ENCODE data around the gene SOCS7. TPM values are rescaled to one million over a fixed set of nuclear protein-coding genes. Genes with fewer than 3 reads are reported as not detected.

The SOCS7 gene
- polyA plus RNA-seq, 1 donor, result 12.4 TPM

DNA sequence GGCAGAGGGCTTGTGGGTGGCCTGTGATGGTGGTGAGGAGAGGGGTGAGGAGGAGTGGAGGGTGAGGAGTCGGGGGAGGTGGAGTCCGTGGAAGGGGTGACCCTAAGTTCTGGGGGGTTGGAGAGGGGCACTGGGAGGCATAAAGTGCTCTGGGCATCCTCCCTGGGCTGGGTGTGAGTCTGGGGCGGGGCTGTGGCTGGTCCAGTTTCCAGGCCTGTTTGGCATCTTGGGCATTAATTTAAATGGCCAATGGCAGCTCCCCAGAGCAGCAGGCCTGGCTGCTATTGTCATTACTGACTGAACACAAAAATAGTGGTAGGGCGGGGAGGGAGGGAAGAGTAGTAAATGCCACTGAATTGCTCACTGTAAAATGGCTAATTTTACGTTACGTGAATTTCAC, 68.9 kb downstream of the SOCS7 start:
- Histone ChIP-seq H3K9me3 (ENCODE audit: control insufficient read depth, low read depth, low read length) (peaks cover 2% of the 10 kb centered on the region), H3K27ac (ENCODE audit: low read length) (peak overlapping the region; percentile 20), H3K27me3 (ENCODE audit: control insufficient read depth, insufficient read depth, low read length) (peaks cover 46% of the 10 kb centered on the region), H3K4me1 (ENCODE audit: control insufficient read depth, insufficient read depth, low read length) (peaks cover 21% of the 10 kb centered on the region), H3K4me3 (ENCODE audit: low read length) (peak overlapping the region; percentile 16), H3K36me3 (ENCODE audit: control insufficient read depth, insufficient read depth, low read length) (no peaks in the 10 kb centered on the region)
- WGBS (ENCODE audit: insufficient coverage, low lambda C conversion rate), result no CpG with 5 or more reads among the region's 6 CpGs
- no peak for DNase-seq

GRCh38 chr17:38421171-38421841, 69.7 kb downstream of the SOCS7 start:
- Histone ChIP-seq H3K4me3 (ENCODE audit: low read length) (no peak overlapping the region), H3K27ac (ENCODE audit: low read length) (peak overlapping the region; percentile 37), H3K9me3 (ENCODE audit: control insufficient read depth, low read depth, low read length) (peaks cover 2% of the 10 kb centered on the region), H3K27me3 (ENCODE audit: control insufficient read depth, insufficient read depth, low read length) (peaks cover 46% of the 10 kb centered on the region), H3K36me3 (ENCODE audit: control insufficient read depth, insufficient read depth, low read length) (no peaks in the 10 kb centered on the region), H3K4me1 (ENCODE audit: control insufficient read depth, insufficient read depth, low read length) (peaks cover 15% of the 10 kb centered on the region)
- WGBS (ENCODE audit: insufficient coverage, low lambda C conversion rate), result no CpG with 5 or more reads among the region's 14 CpGs
- peak in 1 of 2 donors; percentile 50 for DNase-seq

DNA sequence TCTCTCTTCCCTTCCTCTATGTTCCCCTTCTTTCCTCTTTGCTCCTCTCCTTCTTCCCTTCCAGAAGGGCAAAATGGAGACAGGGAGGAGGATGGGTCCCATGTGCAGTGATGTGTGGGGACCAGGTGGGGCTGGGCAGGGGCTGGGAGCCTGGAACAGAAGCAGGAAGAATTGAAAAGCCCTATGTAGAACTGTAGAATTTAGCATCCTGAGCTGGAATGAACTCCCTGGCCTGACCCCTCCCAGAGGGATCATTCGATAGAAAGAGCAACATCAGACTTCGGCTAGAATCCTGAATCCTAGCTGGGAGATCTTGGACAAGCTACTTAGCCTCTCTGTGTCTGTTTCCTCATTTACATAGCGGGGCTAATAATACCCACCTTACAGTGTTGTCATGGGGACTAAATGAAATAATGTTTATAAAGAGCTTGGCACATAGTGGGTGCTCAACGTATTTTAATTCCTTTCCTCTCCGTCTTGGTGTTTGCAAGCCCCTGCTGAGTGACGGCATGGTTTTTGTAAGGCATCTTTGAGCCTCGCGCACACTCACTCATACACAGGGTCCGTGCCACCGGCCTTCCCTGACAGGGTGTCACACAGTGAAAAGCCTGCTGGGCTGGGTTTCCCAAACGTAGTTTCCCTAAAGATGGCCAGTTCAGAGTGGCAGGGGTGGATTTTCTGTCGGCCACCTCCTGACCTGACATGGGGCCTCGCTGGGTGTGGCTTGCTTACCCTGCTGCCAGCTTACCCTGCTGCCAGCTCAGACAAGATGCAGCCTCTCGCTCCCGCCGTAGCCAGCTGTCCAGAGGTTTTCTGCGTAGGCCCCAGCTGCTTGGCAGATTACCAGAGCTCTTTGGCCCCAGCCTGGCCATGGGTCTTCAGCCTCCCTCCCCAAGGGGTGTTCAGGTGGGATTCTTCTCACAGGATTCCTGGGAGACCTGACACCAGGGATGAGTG, 70.5 kb downstream of the SOCS7 start:
- Histone ChIP-seq H3K27ac (ENCODE audit: low read length) (peak overlapping the region; percentile 37), H3K4me1 (ENCODE audit: control insufficient read depth, insufficient read depth, low read length) (peaks cover 17% of the 10 kb centered on the region), H3K9me3 (ENCODE audit: control insufficient read depth, low read depth, low read length) (peaks cover 2% of the 10 kb centered on the region), H3K27me3 (ENCODE audit: control insufficient read depth, insufficient read depth, low read length) (peaks cover 46% of the 10 kb centered on the region), H3K36me3 (ENCODE audit: control insufficient read depth, insufficient read depth, low read length) (no peaks in the 10 kb centered on the region), H3K4me3 (ENCODE audit: low read length) (peak overlapping the region; percentile 13)
- DNase-seq, result no peak
- 14% methylated on average over 1 of the region's 17 CpGs for WGBS (ENCODE audit: insufficient coverage, low lambda C conversion rate)

GRCh38 chr17:38424297-38424972, 72.8 kb downstream of the SOCS7 start:
- H3K27ac ChIP-seq (ENCODE audit: low read length), result no peak overlapping the region
- 83% methylated on average over 1 of the region's 6 CpGs for WGBS (ENCODE audit: insufficient coverage, low lambda C conversion rate)
- peaks cover 34% of the 10 kb centered on the region for H3K27me3 ChIP-seq (ENCODE audit: control insufficient read depth, insufficient read depth, low read length)
- H3K36me3 ChIP-seq (ENCODE audit: control insufficient read depth, insufficient read depth, low read length), result no peaks in the 10 kb centered on the region
- peaks cover 21% of the 10 kb centered on the region for H3K4me1 ChIP-seq (ENCODE audit: control insufficient read depth, insufficient read depth, low read length)
- H3K4me3 ChIP-seq (ENCODE audit: low read length), result no peak overlapping the region
- H3K9me3 ChIP-seq (ENCODE audit: control insufficient read depth, low read depth, low read length), result peaks cover 2% of the 10 kb centered on the region
- no peak for DNase-seq

DNA sequence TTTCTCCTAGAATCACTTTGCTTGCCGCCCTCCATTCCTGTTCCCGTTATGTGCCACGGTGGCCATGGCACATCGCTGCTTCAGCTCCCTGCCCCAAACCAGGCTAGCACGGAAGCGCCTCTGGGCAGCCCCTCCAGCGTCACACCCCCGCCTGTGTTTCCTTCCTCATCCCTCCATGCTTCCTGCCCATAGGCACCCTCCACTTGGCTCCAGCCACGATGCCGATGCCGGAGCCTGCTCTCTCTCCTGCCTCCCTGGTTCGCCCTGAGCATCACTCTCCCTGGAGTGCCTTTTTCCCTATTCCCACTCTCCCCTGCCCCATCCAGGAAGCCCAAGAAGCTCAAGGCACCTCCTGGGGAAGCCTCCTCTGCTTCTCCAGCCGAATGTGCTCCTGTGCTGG, 73.4 kb downstream of the SOCS7 start:
- DNase-seq, result no peak
- no CpG with 5 or more reads among the region's 13 CpGs for WGBS (ENCODE audit: insufficient coverage, low lambda C conversion rate)
- H3K27ac ChIP-seq (ENCODE audit: low read length), result no peak overlapping the region

GRCh38 chr17:38425744-38426143, 74.1 kb downstream of the SOCS7 start:
- H3K36me3 ChIP-seq (ENCODE audit: control insufficient read depth, insufficient read depth, low read length), result no peaks in the 10 kb centered on the region
- H3K27me3 ChIP-seq (ENCODE audit: control insufficient read depth, insufficient read depth, low read length), result peaks cover 21% of the 10 kb centered on the region
- H3K4me3 ChIP-seq (ENCODE audit: low read length), result no peak overlapping the region
- H3K4me1 ChIP-seq (ENCODE audit: control insufficient read depth, insufficient read depth, low read length), result peaks cover 19% of the 10 kb centered on the region
- DNase-seq, result no peak
- H3K9me3 ChIP-seq (ENCODE audit: control insufficient read depth, low read depth, low read length), result peaks cover 2% of the 10 kb centered on the region
- H3K27ac ChIP-seq (ENCODE audit: low read length), result no peak overlapping the region
- WGBS (ENCODE audit: insufficient coverage, low lambda C conversion rate), result 83% methylated on average over 2 of the region's 9 CpGs

More for the DNA sequence above, 73.4 kb downstream of the SOCS7 start:
- peaks cover 28% of the 10 kb centered on the region for H3K27me3 ChIP-seq (ENCODE audit: control insufficient read depth, insufficient read depth, low read length)
- peaks cover 19% of the 10 kb centered on the region for H3K4me1 ChIP-seq (ENCODE audit: control insufficient read depth, insufficient read depth, low read length)
- H3K4me3 ChIP-seq (ENCODE audit: low read length), result no peak overlapping the region
- peaks cover 2% of the 10 kb centered on the region for H3K9me3 ChIP-seq (ENCODE audit: control insufficient read depth, low read depth, low read length)
- no peaks in the 10 kb centered on the region for H3K36me3 ChIP-seq (ENCODE audit: control insufficient read depth, insufficient read depth, low read length)

- peaks cover 2% of the 10 kb centered on the region for H3K9me3 ChIP-seq (ENCODE audit: control insufficient read depth, low read depth, low read length)
- peaks cover 19% of the 10 kb centered on the region for H3K4me1 ChIP-seq (ENCODE audit: control insufficient read depth, insufficient read depth, low read length)
- H3K27me3 ChIP-seq (ENCODE audit: control insufficient read depth, insufficient read depth, low read length), result peaks cover 14% of the 10 kb centered on the region
- no peak overlapping the region for H3K27ac ChIP-seq (ENCODE audit: low read length)
- no peaks in the 10 kb centered on the region for H3K36me3 ChIP-seq (ENCODE audit: control insufficient read depth, insufficient read depth, low read length)
- no peak for DNase-seq
- no peak overlapping the region for H3K4me3 ChIP-seq (ENCODE audit: low read length)
Measured at GRCh38 chr17:38426441-38426840, 74.8 kb downstream of the SOCS7 start.

GRCh38 chr17:38427160-38427949, 75.7 kb downstream of the SOCS7 start:
- peaks cover 2% of the 10 kb centered on the region for H3K9me3 ChIP-seq (ENCODE audit: control insufficient read depth, low read depth, low read length)
- H3K4me1 ChIP-seq (ENCODE audit: control insufficient read depth, insufficient read depth, low read length), result peaks cover 19% of the 10 kb centered on the region
- H3K36me3 ChIP-seq (ENCODE audit: control insufficient read depth, insufficient read depth, low read length), result no peaks in the 10 kb centered on the region
- peaks cover 5% of the 10 kb centered on the region for H3K27me3 ChIP-seq (ENCODE audit: control insufficient read depth, insufficient read depth, low read length)
- DNase-seq, result no peak
- no CpG with 5 or more reads among the region's 7 CpGs for WGBS (ENCODE audit: insufficient coverage, low lambda C conversion rate)
- peak overlapping the region; percentile 56 for H3K4me3 ChIP-seq (ENCODE audit: low read length)
- no peak overlapping the region for H3K27ac ChIP-seq (ENCODE audit: low read length)

DNA sequence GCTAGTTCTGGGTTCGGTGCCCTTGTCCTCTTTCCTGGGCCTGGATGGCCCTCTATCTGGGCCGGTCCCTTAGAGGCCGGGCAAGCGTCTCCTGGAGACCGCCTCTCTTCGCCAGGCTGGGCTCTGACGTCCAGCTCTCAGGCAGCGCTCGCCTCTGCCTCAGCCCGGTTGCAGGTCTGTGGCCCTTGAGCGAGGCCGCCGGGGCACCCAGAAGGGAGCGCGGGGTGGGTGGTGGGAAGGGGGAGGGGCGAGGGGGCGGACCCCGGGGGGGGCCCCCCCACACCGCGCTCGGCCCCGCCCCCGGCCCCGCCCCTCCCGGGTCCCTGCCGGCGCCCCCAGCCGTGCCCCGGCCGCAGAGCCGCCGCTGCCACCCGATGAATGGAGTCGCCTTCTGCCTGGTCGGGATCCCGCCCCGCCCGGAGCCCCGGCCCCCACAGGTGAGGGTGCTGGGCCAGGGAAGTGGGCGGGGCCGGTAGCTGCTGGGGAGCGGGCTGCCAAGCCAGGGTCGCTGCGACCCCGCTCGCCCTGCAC, 76.5 kb downstream of the SOCS7 start, which contains the start of gene ARHGAP23:
ARHGAP23 (plus strand) TSS at position 353 of the 531 bp plus-strand sequence; CDS start at position 375, 22 bp downstream.
- no peak for DNase-seq
- no CpG with 5 or more reads among the region's 46 CpGs for WGBS (ENCODE audit: insufficient coverage, low lambda C conversion rate)
- H3K27ac ChIP-seq (ENCODE audit: low read length), result peak within 1 kb of the TSS; percentile 55
- H3K4me3 ChIP-seq (ENCODE audit: low read length), result peak within 1 kb of the TSS; percentile 56
- H3K27me3 ChIP-seq (ENCODE audit: control insufficient read depth, insufficient read depth, low read length), result no peaks in the 10 kb centered on the region
- no peaks in the 10 kb centered on the region for H3K36me3 ChIP-seq (ENCODE audit: control insufficient read depth, insufficient read depth, low read length)
- peaks cover 19% of the 10 kb centered on the region for H3K4me1 ChIP-seq (ENCODE audit: control insufficient read depth, insufficient read depth, low read length)
- H3K9me3 ChIP-seq (ENCODE audit: control insufficient read depth, low read depth, low read length), result peaks cover 2% of the 10 kb centered on the region

Data from large intestine (tissue), 3 donors.